ENCODE data around the gene TTI1. TPM values are rescaled to one million over a fixed set of nuclear protein-coding genes. Genes with fewer than 3 reads are reported as not detected.

The TTI1 gene
- total and polyA plus RNA-seq, 9 of the 15 experiments (the other 6 are each of a cell fraction or from before 2014, with no cell fraction given), result 9.8 to 55.1 (median 39.4) TPM

DNA sequence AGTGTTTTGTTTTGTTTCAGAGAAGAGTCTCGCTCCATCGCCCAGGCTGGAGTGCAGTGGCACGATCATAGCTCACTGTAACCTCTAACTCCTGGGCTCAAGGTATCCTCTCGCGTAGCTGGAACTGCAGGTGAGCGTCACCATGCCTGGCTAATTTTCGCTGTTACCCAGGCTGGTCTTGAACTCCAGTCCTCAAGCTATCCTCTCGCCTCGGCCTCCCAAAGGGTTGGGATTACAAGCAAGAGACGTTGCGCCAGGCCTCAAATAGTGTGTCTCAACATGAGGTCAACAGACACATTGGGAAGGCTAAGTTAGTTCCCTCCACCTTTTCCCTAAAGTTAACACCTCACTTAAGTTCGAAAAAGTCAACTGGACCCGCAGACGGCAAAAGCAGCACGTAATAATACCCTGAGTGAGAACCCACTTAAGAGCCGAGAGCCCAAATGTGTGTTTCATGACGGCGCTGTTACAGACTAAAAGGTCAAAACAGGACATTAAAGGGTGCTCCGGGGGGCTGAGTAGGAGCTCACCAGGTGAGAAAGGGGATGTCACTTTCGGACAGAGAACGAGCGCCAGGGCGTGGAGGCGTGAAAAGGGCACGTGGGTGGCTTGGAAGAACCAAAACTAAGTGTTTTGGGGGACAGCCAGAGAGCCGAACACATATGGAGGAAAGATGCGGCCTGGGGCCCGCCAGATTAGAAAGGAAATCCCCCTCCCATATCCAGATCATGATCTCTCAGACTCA is 499 bp downstream of the TTI1 start (continued):
- TF ChIP-seq, protein P1, sequence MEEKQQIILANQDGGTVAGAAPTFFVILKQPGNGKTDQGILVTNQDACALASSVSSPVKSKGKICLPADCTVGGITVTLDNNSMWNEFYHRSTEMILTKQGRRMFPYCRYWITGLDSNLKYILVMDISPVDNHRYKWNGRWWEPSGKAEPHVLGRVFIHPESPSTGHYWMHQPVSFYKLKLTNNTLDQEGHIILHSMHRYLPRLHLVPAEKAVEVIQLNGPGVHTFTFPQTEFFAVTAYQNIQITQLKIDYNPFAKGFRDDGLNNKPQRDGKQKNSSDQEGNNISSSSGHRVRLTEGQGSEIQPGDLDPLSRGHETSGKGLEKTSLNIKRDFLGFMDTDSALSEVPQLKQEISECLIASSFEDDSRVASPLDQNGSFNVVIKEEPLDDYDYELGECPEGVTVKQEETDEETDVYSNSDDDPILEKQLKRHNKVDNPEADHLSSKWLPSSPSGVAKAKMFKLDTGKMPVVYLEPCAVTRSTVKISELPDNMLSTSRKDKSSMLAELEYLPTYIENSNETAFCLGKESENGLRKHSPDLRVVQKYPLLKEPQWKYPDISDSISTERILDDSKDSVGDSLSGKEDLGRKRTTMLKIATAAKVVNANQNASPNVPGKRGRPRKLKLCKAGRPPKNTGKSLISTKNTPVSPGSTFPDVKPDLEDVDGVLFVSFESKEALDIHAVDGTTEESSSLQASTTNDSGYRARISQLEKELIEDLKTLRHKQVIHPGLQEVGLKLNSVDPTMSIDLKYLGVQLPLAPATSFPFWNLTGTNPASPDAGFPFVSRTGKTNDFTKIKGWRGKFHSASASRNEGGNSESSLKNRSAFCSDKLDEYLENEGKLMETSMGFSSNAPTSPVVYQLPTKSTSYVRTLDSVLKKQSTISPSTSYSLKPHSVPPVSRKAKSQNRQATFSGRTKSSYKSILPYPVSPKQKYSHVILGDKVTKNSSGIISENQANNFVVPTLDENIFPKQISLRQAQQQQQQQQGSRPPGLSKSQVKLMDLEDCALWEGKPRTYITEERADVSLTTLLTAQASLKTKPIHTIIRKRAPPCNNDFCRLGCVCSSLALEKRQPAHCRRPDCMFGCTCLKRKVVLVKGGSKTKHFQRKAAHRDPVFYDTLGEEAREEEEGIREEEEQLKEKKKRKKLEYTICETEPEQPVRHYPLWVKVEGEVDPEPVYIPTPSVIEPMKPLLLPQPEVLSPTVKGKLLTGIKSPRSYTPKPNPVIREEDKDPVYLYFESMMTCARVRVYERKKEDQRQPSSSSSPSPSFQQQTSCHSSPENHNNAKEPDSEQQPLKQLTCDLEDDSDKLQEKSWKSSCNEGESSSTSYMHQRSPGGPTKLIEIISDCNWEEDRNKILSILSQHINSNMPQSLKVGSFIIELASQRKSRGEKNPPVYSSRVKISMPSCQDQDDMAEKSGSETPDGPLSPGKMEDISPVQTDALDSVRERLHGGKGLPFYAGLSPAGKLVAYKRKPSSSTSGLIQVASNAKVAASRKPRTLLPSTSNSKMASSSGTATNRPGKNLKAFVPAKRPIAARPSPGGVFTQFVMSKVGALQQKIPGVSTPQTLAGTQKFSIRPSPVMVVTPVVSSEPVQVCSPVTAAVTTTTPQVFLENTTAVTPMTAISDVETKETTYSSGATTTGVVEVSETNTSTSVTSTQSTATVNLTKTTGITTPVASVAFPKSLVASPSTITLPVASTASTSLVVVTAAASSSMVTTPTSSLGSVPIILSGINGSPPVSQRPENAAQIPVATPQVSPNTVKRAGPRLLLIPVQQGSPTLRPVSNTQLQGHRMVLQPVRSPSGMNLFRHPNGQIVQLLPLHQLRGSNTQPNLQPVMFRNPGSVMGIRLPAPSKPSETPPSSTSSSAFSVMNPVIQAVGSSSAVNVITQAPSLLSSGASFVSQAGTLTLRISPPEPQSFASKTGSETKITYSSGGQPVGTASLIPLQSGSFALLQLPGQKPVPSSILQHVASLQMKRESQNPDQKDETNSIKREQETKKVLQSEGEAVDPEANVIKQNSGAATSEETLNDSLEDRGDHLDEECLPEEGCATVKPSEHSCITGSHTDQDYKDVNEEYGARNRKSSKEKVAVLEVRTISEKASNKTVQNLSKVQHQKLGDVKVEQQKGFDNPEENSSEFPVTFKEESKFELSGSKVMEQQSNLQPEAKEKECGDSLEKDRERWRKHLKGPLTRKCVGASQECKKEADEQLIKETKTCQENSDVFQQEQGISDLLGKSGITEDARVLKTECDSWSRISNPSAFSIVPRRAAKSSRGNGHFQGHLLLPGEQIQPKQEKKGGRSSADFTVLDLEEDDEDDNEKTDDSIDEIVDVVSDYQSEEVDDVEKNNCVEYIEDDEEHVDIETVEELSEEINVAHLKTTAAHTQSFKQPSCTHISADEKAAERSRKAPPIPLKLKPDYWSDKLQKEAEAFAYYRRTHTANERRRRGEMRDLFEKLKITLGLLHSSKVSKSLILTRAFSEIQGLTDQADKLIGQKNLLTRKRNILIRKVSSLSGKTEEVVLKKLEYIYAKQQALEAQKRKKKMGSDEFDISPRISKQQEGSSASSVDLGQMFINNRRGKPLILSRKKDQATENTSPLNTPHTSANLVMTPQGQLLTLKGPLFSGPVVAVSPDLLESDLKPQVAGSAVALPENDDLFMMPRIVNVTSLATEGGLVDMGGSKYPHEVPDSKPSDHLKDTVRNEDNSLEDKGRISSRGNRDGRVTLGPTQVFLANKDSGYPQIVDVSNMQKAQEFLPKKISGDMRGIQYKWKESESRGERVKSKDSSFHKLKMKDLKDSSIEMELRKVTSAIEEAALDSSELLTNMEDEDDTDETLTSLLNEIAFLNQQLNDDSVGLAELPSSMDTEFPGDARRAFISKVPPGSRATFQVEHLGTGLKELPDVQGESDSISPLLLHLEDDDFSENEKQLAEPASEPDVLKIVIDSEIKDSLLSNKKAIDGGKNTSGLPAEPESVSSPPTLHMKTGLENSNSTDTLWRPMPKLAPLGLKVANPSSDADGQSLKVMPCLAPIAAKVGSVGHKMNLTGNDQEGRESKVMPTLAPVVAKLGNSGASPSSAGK (IDR thresholded peaks at IDR 0.05), result peak; percentile 98
- no peak for TF ChIP-seq FOXM1 (IDR thresholded peaks at IDR 0.05; ENCODE audit: low read depth)
- TF ChIP-seq FOXM1 (CRISPR knock-in tag; IDR thresholded peaks at IDR 0.05; ENCODE audit: low read depth), result no peak
- no peak for TF ChIP-seq DDX20 (tag; IDR thresholded peaks at IDR 0.05; ENCODE audit: low read depth)
- no peak for TF ChIP-seq NR2C2 (CRISPR knock-in tag; IDR thresholded peaks at IDR 0.05)
- TF ChIP-seq NR2C2 (tag; IDR thresholded peaks at IDR 0.05), result 0 out of 2 replicates have a peak, but pooled peaks have one; percentile 92
- peak; percentile 40; the same call in 1 of the 2 replicates for TF ChIP-seq BHLHE40 (IDR thresholded peaks at IDR 0.05; ENCODE audit: low read length)
- no peak for TF ChIP-seq CC2D1A (IDR thresholded peaks at IDR 0.05)
- TF ChIP-seq, protein P2, sequence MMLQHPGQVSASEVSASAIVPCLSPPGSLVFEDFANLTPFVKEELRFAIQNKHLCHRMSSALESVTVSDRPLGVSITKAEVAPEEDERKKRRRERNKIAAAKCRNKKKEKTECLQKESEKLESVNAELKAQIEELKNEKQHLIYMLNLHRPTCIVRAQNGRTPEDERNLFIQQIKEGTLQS (IDR thresholded peaks at IDR 0.05), result no peak
- TF ChIP-seq, protein P2 (CRISPR knock-in tag; conservative IDR thresholded peaks at IDR 0.05), result peak; percentile 41; the same call in 1 of the 2 replicates
- TF ChIP-seq, protein P3, sequence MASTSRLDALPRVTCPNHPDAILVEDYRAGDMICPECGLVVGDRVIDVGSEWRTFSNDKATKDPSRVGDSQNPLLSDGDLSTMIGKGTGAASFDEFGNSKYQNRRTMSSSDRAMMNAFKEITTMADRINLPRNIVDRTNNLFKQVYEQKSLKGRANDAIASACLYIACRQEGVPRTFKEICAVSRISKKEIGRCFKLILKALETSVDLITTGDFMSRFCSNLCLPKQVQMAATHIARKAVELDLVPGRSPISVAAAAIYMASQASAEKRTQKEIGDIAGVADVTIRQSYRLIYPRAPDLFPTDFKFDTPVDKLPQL (IDR thresholded peaks at IDR 0.05; ENCODE audit: extremely low read depth, insufficient read length), result no peak
- no peak for TF ChIP-seq RUNX1 (IDR thresholded peaks at IDR 0.05; ENCODE audit: low read depth)
- TF ChIP-seq XRCC5 (IDR thresholded peaks at IDR 0.05; ENCODE audit: low read depth, low read length), result no peak
- TF ChIP-seq LEF1 (IDR thresholded peaks at IDR 0.05), result no peak
- no peak for TF ChIP-seq ZNF212 (CRISPR knock-in tag; IDR thresholded peaks at IDR 0.05)
- TF ChIP-seq TAF7 (tag; IDR thresholded peaks at IDR 0.05), result no peak
